ENCODE data around the gene TRAPPC12. TPM values are rescaled to one million over a fixed set of nuclear protein-coding genes. Genes with fewer than 3 reads are reported as not detected.
A peak's percentile ranks its signal among the peaks of the same experiment; 100 is the strongest.
"Not testable (repeated sequence)": the region's sequence is repeated elsewhere in the genome, so short reads cannot be mapped to it uniquely, and the experiment has no call there.

TRAPPC12 gene
- polyA plus RNA-seq, 10 donors, result 51.0 to 88.1 (median 61.9) TPM

GRCh38 chr2:3483986-3484960 lies 104.8 kb downstream of the TRAPPC12 start:
- DNase-seq, result no peak

GRCh38 chr2:3485166-3485565 lies 105.7 kb downstream of the TRAPPC12 start:
- DNase-seq, result no peak

GRCh38 chr2:3486047-3487027 lies 106.8 kb downstream of the TRAPPC12 start:
- DNase-seq, result no peak

GRCh38 chr2:3487028-3487425 lies 107.5 kb downstream of the TRAPPC12 start:
- DNase-seq, result no peak

GRCh38 chr2:3487432-3487831 lies 107.9 kb downstream of the TRAPPC12 start:
- DNase-seq, result no peak

GRCh38 chr2:3488061-3488531 lies 108.6 kb downstream of the TRAPPC12 start:
- DNase-seq, result no peak

- no peak for DNase-seq
Measured at GRCh38 chr2:3488855-3489763, 109.6 kb downstream of the TRAPPC12 start.

- DNase-seq, result no peak
Measured at GRCh38 chr2:3489764-3490115, 110.2 kb downstream of the TRAPPC12 start.

GRCh38 chr2:3490191-3491170 lies 111.0 kb downstream of the TRAPPC12 start:
- DNase-seq, result peak in 1 of 3 donors; percentile 73

GRCh38 chr2:3491306-3491705 lies 111.8 kb downstream of the TRAPPC12 start:
- DNase-seq, result no peak

GRCh38 chr2:3491716-3492474 lies 112.4 kb downstream of the TRAPPC12 start:
- DNase-seq, result no peak

- DNase-seq, result not testable (repeated sequence)
Measured at GRCh38 chr2:3492475-3492787, 112.9 kb downstream of the TRAPPC12 start.

GRCh38 chr2:3492951-3493614 lies 113.6 kb downstream of the TRAPPC12 start:
- DNase-seq, result no peak

- peak in 1 of 3 donors; percentile 71 for DNase-seq
Measured at GRCh38 chr2:3493615-3494007, 114.1 kb downstream of the TRAPPC12 start.

GRCh38 chr2:3494984-3495666 lies 115.6 kb downstream of the TRAPPC12 start:
- DNase-seq, result no peak

GRCh38 chr2:3496708-3497080 lies 117.2 kb downstream of the TRAPPC12 start:
- DNase-seq, result not testable (repeated sequence)

GRCh38 chr2:3498783-3499394 lies 119.4 kb downstream of the TRAPPC12 start:
- DNase-seq, result no peak

Measured in muscle of back (tissue), 11 donors.